GM18858 (cell line): Measurements from ENCODE around the gene PCDHGA7.
A peak's percentile ranks its signal among the peaks of the same experiment; 100 is the strongest.
"Not testable (repeated sequence)": the region's sequence is repeated elsewhere in the genome, so short reads cannot be mapped to it uniquely, and the experiment has no call there.

Source experiments
- ATAC-seq: cut with Tn5 transposase; IDR thresholded peaks from one replicate; pipeline ENCODE4 v1.9.1; 2021; ENCODE audit not compliant: unreplicated experiment

PCDHGA7 gene

GRCh38 chr5:141397756-141398551, 15.4 kb downstream of the PCDHGA7 start, which contains the start of gene PCDHGB5:
PCDHGB5 (plus strand) TSS chr5:141397947; CDS start chr5:141398128, 181 bp downstream.
- ATAC-seq: peak; percentile 87

- ATAC-seq: no peak
Measured at GRCh38 chr5:141398608-141399007, 16.1 kb downstream of the PCDHGA7 start.

- no peak for ATAC-seq
Measured at GRCh38 chr5:141399555-141400258, 17.2 kb downstream of the PCDHGA7 start.

- ATAC-seq: no peak
Measured at GRCh38 chr5:141402553-141403243, 20.2 kb downstream of the PCDHGA7 start, which contains the start of gene PCDHGA9. PCDHGA9 (plus strand) TSS chr5:141402778; CDS start chr5:141402953, 175 bp downstream.

GRCh38 chr5:141403387-141403786, 20.8 kb downstream of the PCDHGA7 start:
- no peak for ATAC-seq

- ATAC-seq: not testable (repeated sequence)
Measured at GRCh38 chr5:141407790-141408505, 25.4 kb downstream of the PCDHGA7 start, which contains the start of gene PCDHGB6. PCDHGB6 (plus strand) TSS chr5:141408021; CDS start chr5:141408203, 182 bp downstream.

- no peak for ATAC-seq
Measured at GRCh38 chr5:141409598-141410306, 27.2 kb downstream of the PCDHGA7 start.

GRCh38 chr5:141411575-141411974, 29.0 kb downstream of the PCDHGA7 start:
- ATAC-seq: no peak

GRCh38 chr5:141412854-141413539, 30.5 kb downstream of the PCDHGA7 start, which contains the start of gene PCDHGA10:
PCDHGA10 (plus strand) TSS chr5:141412987; CDS start chr5:141413176, 189 bp downstream.
- ATAC-seq: peak; percentile 68

- ATAC-seq: no peak
Measured at GRCh38 chr5:141413540-141414069, 31.1 kb downstream of the PCDHGA7 start.

- not testable (repeated sequence) for ATAC-seq
Measured at GRCh38 chr5:141414548-141415274, 32.2 kb downstream of the PCDHGA7 start.

GRCh38 chr5:141415275-141415618, 32.7 kb downstream of the PCDHGA7 start:
- ATAC-seq: not testable (repeated sequence)

- peak; percentile 65 for ATAC-seq
Measured at GRCh38 chr5:141417494-141418172, 35.1 kb downstream of the PCDHGA7 start, which contains the start of gene PCDHGB7. PCDHGB7 (plus strand) TSS chr5:141417677; CDS start chr5:141417860, 183 bp downstream.

- ATAC-seq: no peak
Measured at GRCh38 chr5:141419074-141419880, 36.7 kb downstream of the PCDHGA7 start.

GRCh38 chr5:141420855-141421488, 38.4 kb downstream of the PCDHGA7 start, which contains the start of gene PCDHGA11:
PCDHGA11 (plus strand) TSS chr5:141421051; CDS start chr5:141421228, 177 bp downstream.
- no peak for ATAC-seq

GRCh38 chr5:141421489-141421855, 38.9 kb downstream of the PCDHGA7 start:
- ATAC-seq: no peak
